Endothelial cell of umbilical vein (primary cell): ENCODE results near the gene CUX1.
"Not testable (repeated sequence)": the region's sequence is repeated elsewhere in the genome, so short reads cannot be mapped to it uniquely, and the experiment has no call there.

ENCODE experiments used
- CTCF ChIP-seq, 2 donors: IDR thresholded peaks; 1 replicate in 1 of 2; 2 replicates in 1 of 2; pipeline ENCODE4 v1.5.1; 2011; ENCODE audit warnings: low read length in 2 of 2, mild to moderate bottlenecking in 2 of 2, moderate library complexity in 2 of 2, control low read depth in 1 of 2, inconsistent platforms in 1 of 2, low read depth in 1 of 2; ENCODE audit not compliant: insufficient read depth in 1 of 2; ENCODE audit errors: extremely low read depth in 1 of 2
- GATA2 ChIP-seq: IDR thresholded peaks from 2 replicates; pipeline ENCODE4 v1.7.0; 2011; ENCODE audit warnings: low read depth, mild to moderate bottlenecking, moderate library complexity, mixed read lengths, low read length; ENCODE audit not compliant: insufficient read length, insufficient read depth
- JUN ChIP-seq: IDR thresholded peaks from 2 replicates; pipeline ENCODE4 v1.6.1; 2011; ENCODE audit warnings: borderline replicate concordance, low read depth; ENCODE audit not compliant: insufficient read length, insufficient read depth
- MAX ChIP-seq: IDR thresholded peaks from 2 replicates; pipeline ENCODE4 v1.6.1; 2011; ENCODE audit not compliant: insufficient read depth, insufficient read length
- MYC ChIP-seq: IDR thresholded peaks from one replicate; pipeline ENCODE4 v1.6.1; 2011; ENCODE audit warnings: mild to moderate bottlenecking, low read depth, low read length
- POLR2A ChIP-seq: IDR thresholded peaks from 2 replicates; pipeline ENCODE4 v1.6.1; 2012; ENCODE audit warnings: low read depth, mild to moderate bottlenecking, control low read depth, low read length
- POLR2AphosphoS5 ChIP-seq: IDR thresholded peaks from 2 replicates; pipeline ENCODE4 v1.6.1; 2012; ENCODE audit warnings: low read depth, mild to moderate bottlenecking, control low read depth, low read length, moderate library complexity; ENCODE audit not compliant: insufficient read depth

GRCh38 chr7:102051736-102052135, 234.3 kb downstream of the CUX1 start:
- TF ChIP-seq CTCF (IDR thresholded peaks at IDR 0.05; ENCODE audit: extremely low read depth in 1 of 2, insufficient read depth in 1 of 2, low read depth in 1 of 2, low read length in 2 of 2); POLR2A; MYC; MAX; JUN; GATA2; POLR2AphosphoS5: not testable (repeated sequence)
